HG03159 (cell line): ENCODE measurements around the gene GJC3.
"Not testable (repeated sequence)": the region's sequence is repeated elsewhere in the genome, so short reads cannot be mapped to it uniquely, and the experiment has no call there.

Experiments used
- ATAC-seq: cut with Tn5 transposase; IDR thresholded peaks from one replicate; pipeline ENCODE4 v1.9.1; 2021; ENCODE audit warnings: mild to moderate bottlenecking, moderate library complexity; ENCODE audit not compliant: unreplicated experiment

Gene GJC3

DNA sequence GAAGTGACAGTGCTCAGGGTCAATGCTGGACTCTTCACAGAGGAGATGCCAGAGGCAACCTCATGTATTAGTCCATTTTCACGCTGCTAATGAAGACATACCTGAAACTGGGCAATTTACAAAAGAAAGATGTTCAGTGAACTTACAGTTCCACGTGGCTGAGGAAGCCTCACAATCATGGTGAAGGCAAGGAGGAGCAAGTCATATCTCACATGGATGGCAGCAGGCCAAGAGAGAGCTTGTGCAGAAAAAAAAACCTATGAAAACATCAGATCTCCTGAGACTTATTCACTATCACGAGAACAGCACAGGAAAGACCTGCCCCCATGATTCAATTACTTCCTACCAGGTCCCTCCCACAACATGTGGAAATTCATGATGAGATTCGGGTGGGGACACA is 5.6 kb upstream of the GJC3 start:
- not testable (repeated sequence) for ATAC-seq

DNA sequence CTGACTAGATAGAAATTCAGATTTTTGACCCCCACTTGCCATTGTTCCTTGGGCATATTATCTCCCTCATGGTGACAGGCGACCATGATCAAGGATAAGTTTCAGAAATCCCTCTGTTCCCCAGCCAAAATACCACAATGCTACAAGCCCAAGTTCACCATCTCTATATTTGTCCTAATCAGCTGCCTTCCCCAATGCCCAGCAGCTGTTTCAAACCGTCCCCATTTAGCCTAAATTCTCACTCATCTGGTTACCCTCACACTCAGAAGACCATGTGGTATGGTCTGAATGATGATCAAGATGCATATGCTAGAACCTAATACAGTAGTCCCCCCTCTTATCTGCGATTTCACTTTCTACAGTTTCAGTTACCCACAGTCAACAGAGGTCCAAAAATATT is 956 bp upstream of the GJC3 start:
- ATAC-seq, result no peak

DNA sequence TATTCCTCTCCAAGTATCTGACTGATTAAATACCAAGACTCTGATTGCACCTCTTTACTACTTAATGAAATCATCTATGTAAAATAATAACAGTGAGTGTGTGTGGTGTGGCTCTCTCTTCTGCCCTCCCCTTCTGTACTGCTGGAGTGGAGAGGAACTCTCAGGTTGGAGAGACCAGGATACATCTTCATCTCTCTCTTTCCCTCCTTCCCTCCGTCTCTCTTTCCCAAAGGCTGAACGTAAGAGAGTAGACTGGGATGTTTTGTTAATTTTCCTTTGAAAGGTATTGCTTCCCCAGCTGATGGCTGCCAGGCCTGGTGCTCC is 272 bp upstream of the GJC3 start:
- ATAC-seq, result no peak

DNA sequence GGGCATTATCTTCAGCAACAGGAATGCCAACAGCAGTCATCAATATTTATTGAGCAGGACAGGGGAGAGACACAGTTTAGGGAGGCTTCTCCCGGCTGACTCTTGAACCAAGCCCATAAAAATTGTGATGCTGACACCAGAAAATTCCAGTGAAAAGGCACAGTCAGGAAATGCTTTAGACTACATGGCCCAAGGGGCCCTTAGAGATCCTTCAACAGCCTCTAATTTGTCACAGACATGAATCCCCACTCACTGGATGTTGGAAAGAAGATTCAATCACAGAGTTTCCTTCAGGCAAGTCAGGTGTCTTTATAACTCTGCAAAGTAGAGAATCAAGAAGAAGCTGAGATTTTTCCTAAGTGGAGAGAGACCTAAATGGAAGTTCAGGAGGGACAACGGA is 1.2 kb downstream of the GJC3 start:
- no peak for ATAC-seq

DNA sequence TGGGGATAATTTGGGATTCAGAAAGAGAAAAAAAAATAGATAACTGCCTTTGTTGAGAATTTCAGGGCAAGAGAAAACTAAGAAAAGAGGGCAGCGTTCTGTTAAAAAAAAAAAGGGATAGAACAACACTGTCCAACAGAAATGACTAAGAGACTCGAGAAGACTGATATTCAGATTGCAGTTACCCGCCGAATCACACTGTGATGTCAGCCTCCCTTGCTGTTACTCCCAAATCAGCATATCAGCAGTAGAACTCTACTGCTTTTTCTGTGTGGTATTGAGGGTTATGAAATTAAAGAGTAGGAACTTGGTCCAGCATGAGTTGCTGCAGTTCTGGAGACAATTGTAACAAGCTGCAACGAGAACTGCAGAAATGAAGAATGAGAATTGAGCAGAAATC is 1.9 kb downstream of the GJC3 start:
- no peak for ATAC-seq

DNA sequence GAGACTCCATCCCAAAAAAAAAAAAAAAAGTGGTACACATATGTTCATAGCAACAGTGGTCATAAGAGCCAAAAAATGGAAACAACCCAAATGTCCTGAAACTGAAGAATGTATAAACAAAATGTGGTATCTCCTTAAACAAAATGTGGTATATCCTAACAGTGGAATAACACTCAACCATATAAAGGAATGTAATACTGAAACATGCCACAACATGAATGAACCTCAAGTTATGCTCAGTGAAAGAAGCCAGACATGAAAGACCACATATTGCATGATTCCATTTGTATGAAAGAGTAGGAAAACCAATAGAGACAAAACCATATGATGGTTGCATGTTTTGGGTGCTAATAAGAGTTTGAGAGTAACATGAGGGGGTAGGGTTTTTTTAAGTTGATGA is 3.1 kb downstream of the GJC3 start:
- no peak for ATAC-seq

DNA sequence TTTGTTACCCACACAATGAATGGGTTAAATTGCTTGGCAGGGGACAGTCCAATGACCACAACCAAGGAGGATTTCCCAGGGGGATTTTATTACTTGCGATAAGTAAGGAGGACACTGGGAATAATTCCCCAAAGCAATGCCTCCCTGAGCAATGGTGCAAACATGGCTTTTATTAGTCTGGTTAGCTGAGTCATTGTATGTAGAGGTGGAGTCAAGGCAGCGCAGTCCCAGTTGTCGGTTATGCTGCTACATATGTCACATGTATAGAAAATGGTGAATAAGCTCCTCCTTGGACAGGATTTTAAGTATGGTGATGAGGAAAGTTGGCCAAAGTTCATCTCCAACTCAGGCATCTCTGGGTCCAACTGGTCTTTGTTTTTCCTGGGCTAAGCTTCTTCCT is 6.2 kb downstream of the GJC3 start:
- no peak for ATAC-seq

DNA sequence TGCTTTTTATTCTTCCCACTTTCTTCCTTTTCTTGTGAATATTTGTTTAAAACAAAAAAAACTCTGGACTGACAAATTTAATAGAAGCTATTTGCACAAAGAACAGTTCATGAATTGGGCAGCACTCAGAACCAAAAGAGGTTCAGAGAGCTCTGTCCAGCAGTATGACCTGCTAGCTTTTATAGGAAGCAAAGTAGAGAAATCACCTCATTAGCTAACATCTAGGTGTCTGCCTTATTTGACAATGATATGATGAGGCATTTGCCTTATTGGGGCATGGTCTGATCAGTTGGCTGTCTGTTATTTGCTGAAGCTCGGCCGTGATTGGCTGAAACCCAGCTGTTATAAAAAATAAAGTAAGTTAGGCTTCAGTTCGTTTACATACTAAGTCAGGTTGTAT is 9.3 kb downstream of the GJC3 start:
- ATAC-seq, result no peak

DNA sequence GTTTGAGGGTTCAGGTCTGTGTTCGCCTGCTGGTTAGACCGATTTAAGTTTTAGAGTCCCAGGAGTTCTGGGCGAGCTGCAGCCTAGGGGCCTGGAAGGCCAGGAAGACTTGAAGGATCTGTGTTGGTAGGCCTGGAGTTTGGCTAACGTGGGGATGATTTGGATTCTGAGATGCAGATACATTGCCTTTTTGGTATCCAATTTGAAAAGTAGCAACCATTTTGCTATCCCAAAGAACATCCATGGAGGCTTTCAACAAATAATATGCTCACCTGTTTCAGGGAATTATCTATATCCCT is 9.7 kb downstream of the GJC3 start:
- no peak for ATAC-seq

DNA sequence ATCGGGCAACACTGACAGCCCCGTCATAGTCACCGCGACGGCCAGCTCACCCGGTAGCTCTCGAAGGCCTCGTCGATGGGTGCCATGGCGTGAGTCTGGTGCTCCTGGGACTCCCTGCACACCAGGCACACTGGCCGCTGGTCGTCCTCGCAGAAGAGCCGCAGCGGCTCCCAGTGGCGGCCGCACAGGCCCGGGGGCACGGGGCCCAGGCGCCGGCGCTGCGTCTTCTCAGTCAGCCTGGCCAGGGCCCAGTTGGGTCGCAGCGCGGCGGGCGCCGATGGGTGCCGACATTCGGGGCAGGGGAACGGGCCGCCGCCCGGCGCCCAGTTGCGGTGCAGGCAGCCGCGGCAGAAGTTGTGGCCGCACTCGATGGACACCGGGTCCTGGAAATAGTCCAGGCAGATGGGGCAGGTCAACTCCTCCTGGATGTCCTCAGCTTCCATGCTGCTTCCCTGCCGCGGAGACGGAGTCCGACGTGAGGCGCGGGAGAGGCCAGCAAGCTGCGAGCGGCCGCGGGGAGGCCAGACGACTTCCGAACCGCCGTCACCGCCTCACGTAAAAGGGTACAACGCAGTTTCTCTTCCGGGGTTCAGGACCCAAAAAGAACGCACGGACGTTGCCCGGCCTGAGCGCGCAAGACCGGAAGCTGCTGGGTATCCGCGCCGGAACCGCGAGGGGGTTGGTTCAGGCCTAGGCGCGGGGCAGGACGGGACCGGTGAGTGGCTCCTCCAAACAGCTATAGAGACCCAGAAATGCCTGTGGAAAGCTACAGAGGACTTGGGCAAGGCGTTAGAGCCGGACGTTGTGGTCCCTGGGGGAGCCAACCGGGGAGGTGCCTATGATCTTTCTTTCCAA is 10.2 kb downstream of the GJC3 start, which contains the start of gene TRIM4:
Gene TRIM4, minus strand, starts transcription at position 572 of the 855 bp plus-strand sequence. Its CDS starts 129 bp downstream, at position 443.
- ATAC-seq, result peak; percentile 92

DNA sequence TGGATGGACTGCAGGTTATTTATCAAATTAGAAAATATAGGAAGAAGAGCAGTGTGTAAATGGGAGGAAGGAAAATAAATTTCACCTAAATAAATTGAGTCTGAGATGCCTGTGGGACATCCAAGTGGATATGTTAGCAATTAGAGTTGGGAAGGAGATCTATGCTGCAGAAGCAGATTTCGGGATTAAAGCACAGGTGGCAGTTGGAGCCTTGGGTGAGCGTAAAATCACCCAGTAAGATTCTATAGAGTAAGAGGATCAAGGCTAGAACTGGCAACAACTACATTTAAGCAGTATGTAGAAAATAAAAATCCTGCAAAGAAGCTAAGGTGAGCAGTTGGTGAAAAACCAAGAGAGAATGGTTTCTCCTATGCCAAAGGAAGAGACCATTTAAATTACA is 18.4 kb downstream of the GJC3 start:
- ATAC-seq, result no peak

DNA sequence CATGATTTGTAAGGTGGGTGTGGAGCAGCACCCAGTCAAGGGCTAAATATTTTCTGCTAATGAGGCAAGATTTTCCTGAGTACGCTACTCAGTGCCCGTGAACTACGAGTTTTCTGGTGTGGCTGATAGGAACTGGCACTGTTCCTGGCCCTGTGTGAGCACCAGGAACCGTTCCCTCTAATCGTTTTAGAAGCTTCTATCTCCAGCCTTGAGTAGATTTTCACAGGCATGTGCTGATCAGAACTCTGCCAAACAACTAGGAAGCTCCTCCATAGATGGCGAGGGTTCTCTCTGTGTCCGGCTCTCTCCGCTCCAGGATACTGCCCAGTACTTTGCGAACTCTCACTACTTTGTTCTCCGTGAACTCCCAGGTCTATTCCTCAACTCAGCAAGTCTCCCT is 27.8 kb downstream of the GJC3 start:
- ATAC-seq, result no peak

DNA sequence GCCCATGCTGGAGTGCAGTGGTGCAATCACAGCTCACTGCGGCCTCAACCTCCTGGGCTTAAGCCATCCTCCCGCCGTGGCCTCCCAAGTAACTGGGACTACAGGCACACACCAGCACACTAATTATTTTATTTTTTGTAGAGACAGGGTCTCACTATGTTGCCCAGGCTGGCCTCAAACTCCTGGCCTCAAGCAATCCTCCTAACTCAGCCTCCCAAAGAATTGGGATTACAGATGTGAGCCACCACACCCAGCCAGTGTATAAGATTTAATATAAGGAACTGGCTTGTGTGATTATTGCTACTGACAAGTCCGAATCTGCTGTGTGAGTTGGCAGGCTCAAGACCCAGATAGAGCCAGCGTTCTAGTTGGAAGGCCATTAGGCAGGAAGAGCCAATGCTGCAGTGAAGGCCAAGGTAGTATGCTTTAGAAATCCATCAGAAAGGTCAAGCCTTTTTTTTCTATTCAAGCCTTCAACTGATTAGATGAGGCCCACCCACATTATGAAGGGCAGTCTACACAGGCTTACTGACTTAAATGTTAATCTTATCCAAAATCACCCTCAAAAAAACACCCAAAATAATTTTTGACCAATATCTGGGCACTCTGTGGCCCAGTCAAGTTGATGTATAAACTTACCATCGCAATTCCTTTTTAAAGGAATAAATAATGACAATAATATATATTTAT is 29.4 kb downstream of the GJC3 start:
- ATAC-seq, result no peak

DNA sequence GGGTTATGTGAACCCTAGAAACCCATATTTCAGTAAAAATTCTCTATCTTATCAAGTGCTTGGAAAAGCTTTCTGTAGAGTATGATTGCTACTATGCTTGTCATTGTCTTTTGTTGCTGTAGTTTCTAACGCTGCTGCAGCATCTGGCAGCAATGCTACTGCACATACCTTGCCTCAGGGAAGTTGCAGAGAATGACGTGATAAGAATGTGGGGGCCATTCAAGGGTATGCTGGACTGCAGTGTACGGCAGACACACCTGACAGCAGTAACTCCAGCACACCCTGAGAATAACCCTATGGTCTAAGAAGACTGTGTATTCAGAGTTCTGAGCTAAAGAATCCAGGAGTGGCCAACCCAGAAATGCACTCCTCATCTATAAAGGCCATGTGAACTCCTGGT is 30.6 kb downstream of the GJC3 start:
- ATAC-seq, result no peak

DNA sequence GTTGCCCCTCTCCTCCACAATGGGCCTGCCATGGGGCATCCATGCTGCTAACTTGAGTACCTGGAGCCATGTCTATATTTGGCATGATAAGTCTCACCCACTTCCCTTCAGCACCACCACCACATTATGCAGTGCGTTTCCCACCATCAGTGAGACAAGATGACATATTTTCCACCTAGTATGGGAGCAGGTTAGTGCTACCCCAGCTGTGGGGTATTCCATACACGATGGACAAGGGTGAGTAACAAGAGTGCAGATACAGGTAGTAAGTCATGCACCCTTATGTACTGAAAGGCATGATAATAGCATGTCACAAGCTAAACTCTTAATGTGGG is 31.4 kb downstream of the GJC3 start:
- no peak for ATAC-seq

DNA sequence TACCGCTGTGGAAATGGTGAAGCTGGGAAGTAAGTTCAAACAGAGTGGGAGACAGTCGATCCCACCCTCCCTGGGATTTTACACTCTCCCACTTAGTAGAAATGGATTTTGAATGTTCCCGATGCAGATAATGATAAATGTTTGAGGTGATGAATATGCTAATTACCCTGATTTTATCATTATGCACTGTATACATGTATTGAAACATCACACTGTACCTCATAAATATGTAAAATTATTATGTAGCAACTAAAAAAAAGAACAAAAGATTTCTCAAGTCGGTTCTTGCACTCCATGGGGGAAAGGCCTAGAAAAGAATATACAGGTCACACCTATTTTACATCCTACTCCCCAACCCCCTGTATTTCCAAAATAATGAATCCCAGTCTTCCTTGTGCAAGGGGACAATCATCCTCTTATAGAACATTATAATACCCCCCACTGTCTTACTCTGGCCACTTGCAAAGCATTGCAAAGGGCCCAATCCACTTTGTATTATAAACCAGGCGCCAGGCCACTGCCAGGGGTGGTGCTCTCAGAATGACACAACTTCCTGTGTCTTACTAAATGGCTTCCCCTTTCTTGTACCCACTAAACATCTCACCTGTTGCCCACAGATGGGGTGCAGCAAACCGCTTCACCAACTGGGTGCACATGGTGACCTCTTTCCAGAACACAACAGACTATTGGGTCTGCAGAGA is 31.9 kb downstream of the GJC3 start:
- no peak for ATAC-seq

DNA sequence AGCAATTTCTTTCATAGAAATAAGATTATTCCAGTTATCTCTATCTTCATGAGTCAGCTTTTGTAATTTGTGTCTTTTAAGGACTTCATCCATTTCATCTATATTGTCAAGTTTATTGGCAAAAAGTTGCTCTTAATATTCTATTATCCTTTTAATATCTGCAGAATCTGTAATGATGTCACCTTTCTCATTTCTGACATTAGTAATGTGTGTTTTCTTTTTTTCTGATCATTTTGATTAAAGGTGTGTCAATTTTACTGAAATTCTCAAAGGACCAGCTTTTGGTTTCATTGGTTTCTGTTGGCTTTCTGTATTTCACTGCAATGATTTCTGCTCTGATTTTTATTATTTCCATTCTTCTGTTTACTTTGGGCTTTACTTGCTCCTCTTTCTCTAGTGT is 34.7 kb downstream of the GJC3 start:
- ATAC-seq, result no peak

DNA sequence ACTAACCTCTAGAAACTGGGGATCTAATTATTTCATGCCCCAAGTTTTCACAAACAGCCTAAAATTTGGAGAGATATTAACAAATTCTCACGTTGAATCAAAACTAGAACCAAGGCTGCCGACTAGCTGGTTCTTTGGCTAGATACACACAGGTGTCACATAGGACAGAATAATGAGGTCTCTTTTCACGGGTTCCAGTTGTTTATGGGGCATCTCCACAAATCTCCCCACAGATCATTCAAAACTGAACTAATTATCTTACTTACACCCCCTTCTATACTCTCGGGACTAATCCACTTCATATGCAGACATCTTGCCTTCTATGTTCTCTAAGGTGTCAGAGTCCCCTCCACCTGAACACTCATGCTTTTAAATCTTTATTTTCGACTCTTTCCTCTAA is 36.1 kb downstream of the GJC3 start:
- no peak for ATAC-seq

DNA sequence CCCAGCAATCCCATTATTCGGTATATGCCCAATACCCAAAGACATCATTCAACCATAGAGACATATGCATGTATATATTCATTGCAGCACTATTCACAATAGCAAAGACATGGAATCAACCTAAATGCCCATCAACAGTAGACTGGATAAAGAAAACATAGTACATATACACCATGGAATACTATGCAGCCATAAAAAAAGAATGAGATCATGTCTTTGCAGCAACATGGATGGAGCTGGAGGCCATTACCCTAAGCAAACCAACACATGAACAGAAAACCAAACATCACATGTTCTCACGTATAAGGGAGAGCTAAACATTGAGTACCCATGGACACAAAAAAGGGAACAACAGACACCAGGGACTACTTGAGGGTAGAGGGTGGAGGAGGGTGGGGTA is 39.1 kb downstream of the GJC3 start:
- not testable (repeated sequence) for ATAC-seq

DNA sequence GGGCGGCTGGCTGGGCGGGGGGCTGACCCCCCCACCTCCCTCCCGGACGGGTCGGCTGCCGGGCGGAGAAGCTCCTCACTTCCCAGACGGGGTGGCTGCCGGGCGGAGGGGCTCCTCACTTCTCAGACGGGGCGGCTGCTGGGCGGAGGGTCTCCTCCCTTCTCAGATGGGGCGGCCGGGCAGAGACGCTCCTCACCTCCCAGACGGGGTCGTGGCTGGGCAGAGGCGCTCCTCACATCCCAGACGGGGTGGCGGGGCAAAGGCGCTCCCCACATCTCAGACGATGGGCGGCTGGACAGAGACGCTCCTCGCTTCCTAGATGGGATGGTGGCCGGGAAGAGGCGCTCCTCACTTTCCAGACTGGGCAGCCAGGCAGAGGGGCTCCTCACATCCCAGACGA is 41.1 kb downstream of the GJC3 start:
- not testable (repeated sequence) for ATAC-seq

DNA sequence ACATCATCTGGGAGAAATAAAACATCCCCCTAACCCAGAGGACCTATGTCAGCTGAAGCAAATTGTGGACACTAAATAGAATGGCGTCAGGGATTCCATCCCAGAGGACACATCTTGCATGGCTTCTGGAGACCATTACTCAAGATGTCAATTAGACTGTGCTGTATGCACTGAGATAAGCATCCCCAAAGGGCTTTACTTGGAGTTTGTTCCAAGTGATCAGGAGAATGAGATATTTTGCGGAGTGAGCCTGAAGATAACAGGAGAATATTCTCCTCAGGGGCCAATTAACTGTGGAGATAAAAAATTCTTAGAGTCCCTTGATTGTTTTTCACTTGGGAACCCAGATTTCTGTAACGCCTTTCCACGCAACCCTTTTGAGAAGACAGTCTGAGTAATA is 48.0 kb downstream of the GJC3 start:
- no peak for ATAC-seq

DNA sequence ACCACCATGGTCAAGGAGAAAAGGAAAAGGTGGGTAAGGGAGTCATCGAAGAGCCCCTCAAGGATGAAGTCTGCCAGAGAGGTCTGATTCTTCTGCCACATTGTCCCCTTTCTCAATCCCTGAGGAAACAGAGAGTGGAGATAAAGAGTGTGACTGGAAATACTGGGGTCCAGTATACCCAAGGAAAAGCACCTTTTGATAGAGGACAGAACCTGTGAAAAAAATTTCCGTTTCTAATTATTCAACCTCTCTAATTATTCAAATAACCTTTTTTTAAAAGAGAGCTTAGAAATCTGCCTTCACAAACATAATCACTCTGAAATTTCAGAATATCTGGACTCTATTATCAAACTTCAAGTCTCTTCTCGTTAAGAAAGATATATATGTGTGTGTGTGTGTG is 52.5 kb downstream of the GJC3 start, which contains the start of gene OR2AE1:
Gene OR2AE1, minus strand, starts transcription at position 101 of the 400 bp plus-strand sequence. Its CDS starts 0 bp downstream, at position 101.
- no peak for ATAC-seq
